Loucy (cell line): ENCODE data around the gene KRTAP4-11.
"Not testable (repeated sequence)": the region's sequence is repeated elsewhere in the genome, so short reads cannot be mapped to it uniquely, and the experiment has no call there.

ENCODE experiments used
- H2AFZ ChIP-seq: fragments of 200-600 bp; sonication (generic); 2 replicates; pipeline ENCODE4 v1.6.0; 2016; ENCODE audit warnings: antibody characterized with exemption, mild to moderate bottlenecking, low read length, moderate library complexity
- H3F3A ChIP-seq: fragments of 200-600 bp; 2 replicates; pipeline ENCODE4 v1.6.0; 2016; ENCODE audit warnings: antibody characterized with exemption, low read depth, mild to moderate bottlenecking
- H3K27me3 ChIP-seq: fragments of 200-600 bp; sonication (generic); 2 replicates; pipeline ENCODE4 v1.6.1; 2014; ENCODE audit warnings: low read length, mild to moderate bottlenecking; ENCODE audit not compliant: insufficient read depth, poor library complexity, severe bottlenecking
- H3K36me3 ChIP-seq: fragments of 200-600 bp; sonication (generic); 2 replicates; pipeline ENCODE4 v1.6.1; 2016; ENCODE audit warnings: low read length; ENCODE audit not compliant: insufficient read depth
- H3K4me1 ChIP-seq: fragments of 200-600 bp; sonication (generic); 2 replicates; pipeline ENCODE4 v1.5.1; 2014; ENCODE audit warnings: low read length, mild to moderate bottlenecking; ENCODE audit not compliant: insufficient read depth, poor library complexity, severe bottlenecking
- H3K4me2 ChIP-seq: fragments of 200-600 bp; sonication (generic); 2 replicates; pipeline ENCODE4 v1.6.0; 2014; ENCODE audit warnings: antibody characterized with exemption, low read length, low read depth, mild to moderate bottlenecking; ENCODE audit not compliant: poor library complexity, severe bottlenecking
- H3K4me3 ChIP-seq: fragments of 200-600 bp; sonication (generic); 2 replicates; pipeline ENCODE4 v1.5.1; 2014; ENCODE audit warnings: low read length, mild to moderate bottlenecking, mixed read lengths; ENCODE audit not compliant: poor library complexity, severe bottlenecking
- H3K79me2 ChIP-seq: fragments of 200-600 bp; sonication (generic); 2 replicates; pipeline ENCODE4 v1.6.1; 2014; ENCODE audit warnings: low read length; ENCODE audit not compliant: insufficient read depth
- H3K9ac ChIP-seq: fragments of 200-600 bp; sonication (generic); 2 replicates; pipeline ENCODE4 v1.6.0; 2014; ENCODE audit warnings: mild to moderate bottlenecking, low read depth, low read length, moderate library complexity; ENCODE audit not compliant: poor library complexity, severe bottlenecking
- H3K9me2 ChIP-seq: fragments of 200-600 bp; sonication (generic); replicated peaks from 2 replicates; pipeline ENCODE4 v1.6.1; 2016; ENCODE audit warnings: low read depth, low read length, mixed read lengths
- H3K9me3 ChIP-seq: fragments of 200-600 bp; sonication (generic); 2 replicates; pipeline ENCODE4 v1.6.1; 2014; ENCODE audit warnings: mild to moderate bottlenecking, antibody characterized with exemption, low read length, low read depth; ENCODE audit not compliant: insufficient read depth
- H4K20me1 ChIP-seq: fragments of 200-600 bp; sonication (generic); 2 replicates; pipeline ENCODE4 v1.6.0; 2014; ENCODE audit warnings: antibody characterized with exemption, low read length, mild to moderate bottlenecking; ENCODE audit not compliant: insufficient read depth, poor library complexity, severe bottlenecking
- EZH2phosphoT487 ChIP-seq: fragments of 200-600 bp; IDR thresholded peaks from 2 replicates; pipeline ENCODE4 v1.6.1; 2018; ENCODE audit warnings: antibody characterized with exemption, mild to moderate bottlenecking, moderate library complexity, borderline replicate concordance
- TF ChIP-seq, protein P1 (sequence below): fragments of 200-600 bp; sonication (generic); conservative IDR thresholded peaks from 2 replicates; pipeline ENCODE4 v1.5.1; 2014; ENCODE audit warnings: mild to moderate bottlenecking, antibody characterized with exemption, low read length

The KRTAP4-11 gene

GRCh38 chr17:41101586-41102259 lies 16.4 kb downstream of the KRTAP4-11 start, which contains the start of gene KRTAP4-16:
Gene KRTAP4-16 (minus strand): TSS chr17:41102209. CDS start chr17:41102209, 0 bp downstream.
- H3K9me2 ChIP-seq: no peaks in the 10 kb centered on the region
- no peaks in the 10 kb centered on the region for H4K20me1 ChIP-seq
- H3K9ac ChIP-seq: no peak within 1 kb of the TSS
- no peak within 1 kb of the TSS for H3K4me3 ChIP-seq
- H3F3A ChIP-seq: no peaks in the 10 kb centered on the region
- H2AFZ ChIP-seq: no peak within 1 kb of the TSS
- no peaks in the 10 kb centered on the region for H3K9me3 ChIP-seq
- TF ChIP-seq, protein P1, sequence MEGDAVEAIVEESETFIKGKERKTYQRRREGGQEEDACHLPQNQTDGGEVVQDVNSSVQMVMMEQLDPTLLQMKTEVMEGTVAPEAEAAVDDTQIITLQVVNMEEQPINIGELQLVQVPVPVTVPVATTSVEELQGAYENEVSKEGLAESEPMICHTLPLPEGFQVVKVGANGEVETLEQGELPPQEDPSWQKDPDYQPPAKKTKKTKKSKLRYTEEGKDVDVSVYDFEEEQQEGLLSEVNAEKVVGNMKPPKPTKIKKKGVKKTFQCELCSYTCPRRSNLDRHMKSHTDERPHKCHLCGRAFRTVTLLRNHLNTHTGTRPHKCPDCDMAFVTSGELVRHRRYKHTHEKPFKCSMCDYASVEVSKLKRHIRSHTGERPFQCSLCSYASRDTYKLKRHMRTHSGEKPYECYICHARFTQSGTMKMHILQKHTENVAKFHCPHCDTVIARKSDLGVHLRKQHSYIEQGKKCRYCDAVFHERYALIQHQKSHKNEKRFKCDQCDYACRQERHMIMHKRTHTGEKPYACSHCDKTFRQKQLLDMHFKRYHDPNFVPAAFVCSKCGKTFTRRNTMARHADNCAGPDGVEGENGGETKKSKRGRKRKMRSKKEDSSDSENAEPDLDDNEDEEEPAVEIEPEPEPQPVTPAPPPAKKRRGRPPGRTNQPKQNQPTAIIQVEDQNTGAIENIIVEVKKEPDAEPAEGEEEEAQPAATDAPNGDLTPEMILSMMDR: no peak
- TF ChIP-seq EZH2phosphoT487: no peak
- no peaks in the 10 kb centered on the region for H3K79me2 ChIP-seq
- no peaks in the 10 kb centered on the region for H3K27me3 ChIP-seq
- H3K36me3 ChIP-seq: no peaks in the 10 kb centered on the region
- peaks cover 24% of the 10 kb centered on the region for H3K4me1 ChIP-seq
- H3K4me2 ChIP-seq: no peak within 1 kb of the TSS

DNA sequence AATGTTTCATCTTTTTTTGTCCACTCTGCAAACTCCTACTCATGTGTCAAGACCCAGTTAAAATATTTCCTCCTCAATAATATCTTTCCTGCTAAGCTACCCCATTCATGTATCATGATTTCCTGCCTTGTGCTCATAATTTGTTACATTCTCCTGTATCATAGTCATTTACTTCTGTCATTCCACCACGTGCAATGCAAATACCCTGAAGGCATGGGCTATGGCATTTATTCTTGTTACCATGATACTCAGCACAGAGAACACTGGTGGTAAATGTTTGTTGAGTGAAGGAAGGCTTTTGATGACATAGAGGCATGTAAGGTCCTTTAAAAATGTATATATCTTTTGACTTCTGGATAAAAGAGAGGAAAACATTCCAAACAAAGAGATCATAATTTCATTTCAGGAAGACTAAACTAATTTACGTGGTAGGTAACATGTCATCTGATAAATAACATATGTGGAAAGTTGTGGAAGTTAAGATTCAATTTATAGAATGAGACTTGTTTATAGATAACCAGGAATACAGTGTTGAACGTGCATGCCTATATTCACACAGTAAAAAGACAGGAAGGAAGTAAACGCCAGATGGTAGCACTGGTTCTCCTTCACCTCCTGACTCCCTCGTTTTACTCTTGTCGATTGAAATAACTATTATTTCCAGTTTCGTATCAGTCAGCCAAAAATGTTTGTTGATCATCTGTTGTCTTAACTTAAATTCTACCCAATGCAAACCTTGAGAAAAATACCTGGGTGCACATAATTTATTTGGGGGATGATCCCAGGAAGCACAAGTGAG lies 18.3 kb downstream of the KRTAP4-11 start:
- H3K9ac ChIP-seq: peak overlapping the region; percentile 12
- H3K4me2 ChIP-seq: peak overlapping the region; percentile 78
- not testable (repeated sequence) for H3F3A ChIP-seq, H3K9me3 ChIP-seq, H3K9me2 ChIP-seq, H2AFZ ChIP-seq, H3K27me3 ChIP-seq, H3K79me2 ChIP-seq, H3K36me3 ChIP-seq, H4K20me1 ChIP-seq
- peaks cover 24% of the 10 kb centered on the region for H3K4me1 ChIP-seq
- H3K4me3 ChIP-seq: peak overlapping the region; percentile 61

- Histone ChIP-seq H3K9ac (no peak overlapping the region), H3K9me2 (no peaks in the 10 kb centered on the region), H3K27me3 (no peaks in the 10 kb centered on the region), H4K20me1 (no peaks in the 10 kb centered on the region), H2AFZ (no peak overlapping the region), H3K4me1 (peaks cover 24% of the 10 kb centered on the region), H3K4me3 (no peak overlapping the region), H3F3A (no peaks in the 10 kb centered on the region), H3K9me3 (no peaks in the 10 kb centered on the region), H3K4me2 (no peak overlapping the region), H3K79me2 (no peaks in the 10 kb centered on the region), H3K36me3 (no peaks in the 10 kb centered on the region)
- TF ChIP-seq, protein P1: no peak
- no peak for TF ChIP-seq EZH2phosphoT487
These were observed 19.7 kb downstream of the KRTAP4-11 start for GRCh38 chr17:41098481-41098880.
